Prostate gland (tissue), 2 donors: ENCODE results near the gene SIX2. TPM values are rescaled to one million over a fixed set of nuclear protein-coding genes. Genes with fewer than 3 reads are reported as not detected.

ENCODE experiments used
- DNase-seq: peaks from one replicate; pipeline ENCODE4 v3.0.0-alpha.2; 2019; ENCODE audit warnings: low spot score
- H3K27ac ChIP-seq, 2 donors: fragments of 200-600 bp; sonication (generic); 2 replicates each; pipeline ENCODE4 v1.5.1; 2017 to 2019
- H3K27me3 ChIP-seq: fragments of 200-600 bp; sonication (generic); replicated peaks from 2 replicates; pipeline ENCODE4 v1.5.1; 2019; ENCODE audit not compliant: insufficient read depth
- H3K36me3 ChIP-seq, 2 donors: fragments of 200-600 bp; sonication (generic); 1 replicate in 1 of 2; 2 replicates in 1 of 2; pipeline versions ENCODE4 v1.5.1 to v1.8.1; 2017 to 2019
- H3K4me1 ChIP-seq: fragments of 200-600 bp; sonication (generic); replicated peaks from 2 replicates; pipeline ENCODE4 v1.5.1; 2019
- H3K4me3 ChIP-seq, 2 donors: fragments of 200-600 bp; sonication (generic); 2 replicates each; pipeline ENCODE4 v1.5.1; 2017 to 2019
- H3K9me3 ChIP-seq: fragments of 200-600 bp; sonication (generic); 2 replicates; pipeline ENCODE4 v1.5.1; 2017
- POLR2A ChIP-seq: fragments of 450-650 bp; IDR thresholded peaks from one replicate; pipeline ENCODE4 v1.6.1; 2016; ENCODE audit warnings: antibody characterized with exemption, mild to moderate bottlenecking
- POLR2AphosphoS5 ChIP-seq: sonication (generic); formaldehyde crosslinking; IDR thresholded peaks from one replicate; pipeline ENCODE4 v1.6.1; 2017; ENCODE audit warnings: antibody characterized with exemption
- whole genome bisulfite sequencing: methylation state at CpG from one replicate; pipeline ENCODE4 v1.1.5; 2018; 5-methylcytosine and 5-hydroxymethylcytosine counted together
- intact Hi-C: fragments of 100-400 bp; cut with DNase I; formaldehyde crosslinking; loops from one replicate; pipeline ENCODE4 v1.14.2; 2022
- total RNA-seq, 2 donors: library from RNA; depleted of rRNA; stranded (reverse); fragments of >200 nt; gene quantifications; one replicate each; pipeline ENCODE4 v1.1.0, GENCODE V29; 2016
- TF ChIP-seq, protein P1 (sequence below), 4 experiments: fragments of 200-600 bp in 2 of 4; fragments of 450-650 bp in 2 of 4; sonication (generic) in 2 of 4; IDR thresholded peaks; 1 replicate in 3 of 4; 2 replicates in 1 of 4; pipeline ENCODE4 v1.5.1; 2016 to 2019; ENCODE audit warnings: antibody characterized with exemption in 4 of 4, mild to moderate bottlenecking in 2 of 4, moderate library complexity in 2 of 4

SIX2 gene
- total RNA-seq, 2 donors from 2014 or later: 1.8 to 5.1 TPM

GRCh38 chr2:44967727-44968432, 41.4 kb downstream of the SIX2 start:
- no peak overlapping the region for H3K27ac ChIP-seq
- 90% methylated on average over 5 of the region's 5 CpGs for WGBS
- no peaks in the 10 kb centered on the region for H3K9me3 ChIP-seq
- no peaks in the 10 kb centered on the region for H3K4me1 ChIP-seq
- DNase-seq: no peak
- H3K4me3 ChIP-seq: no peak overlapping the region
- no peaks in the 10 kb centered on the region for H3K27me3 ChIP-seq
- no peaks in the 10 kb centered on the region for H3K36me3 ChIP-seq
- TF ChIP-seq POLR2AphosphoS5: no peak
- no peak for TF ChIP-seq POLR2A
- TF ChIP-seq, protein P1, sequence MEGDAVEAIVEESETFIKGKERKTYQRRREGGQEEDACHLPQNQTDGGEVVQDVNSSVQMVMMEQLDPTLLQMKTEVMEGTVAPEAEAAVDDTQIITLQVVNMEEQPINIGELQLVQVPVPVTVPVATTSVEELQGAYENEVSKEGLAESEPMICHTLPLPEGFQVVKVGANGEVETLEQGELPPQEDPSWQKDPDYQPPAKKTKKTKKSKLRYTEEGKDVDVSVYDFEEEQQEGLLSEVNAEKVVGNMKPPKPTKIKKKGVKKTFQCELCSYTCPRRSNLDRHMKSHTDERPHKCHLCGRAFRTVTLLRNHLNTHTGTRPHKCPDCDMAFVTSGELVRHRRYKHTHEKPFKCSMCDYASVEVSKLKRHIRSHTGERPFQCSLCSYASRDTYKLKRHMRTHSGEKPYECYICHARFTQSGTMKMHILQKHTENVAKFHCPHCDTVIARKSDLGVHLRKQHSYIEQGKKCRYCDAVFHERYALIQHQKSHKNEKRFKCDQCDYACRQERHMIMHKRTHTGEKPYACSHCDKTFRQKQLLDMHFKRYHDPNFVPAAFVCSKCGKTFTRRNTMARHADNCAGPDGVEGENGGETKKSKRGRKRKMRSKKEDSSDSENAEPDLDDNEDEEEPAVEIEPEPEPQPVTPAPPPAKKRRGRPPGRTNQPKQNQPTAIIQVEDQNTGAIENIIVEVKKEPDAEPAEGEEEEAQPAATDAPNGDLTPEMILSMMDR (IDR thresholded peaks at IDR 0.05): no peak
- intact Hi-C loops: no loop called here

DNA sequence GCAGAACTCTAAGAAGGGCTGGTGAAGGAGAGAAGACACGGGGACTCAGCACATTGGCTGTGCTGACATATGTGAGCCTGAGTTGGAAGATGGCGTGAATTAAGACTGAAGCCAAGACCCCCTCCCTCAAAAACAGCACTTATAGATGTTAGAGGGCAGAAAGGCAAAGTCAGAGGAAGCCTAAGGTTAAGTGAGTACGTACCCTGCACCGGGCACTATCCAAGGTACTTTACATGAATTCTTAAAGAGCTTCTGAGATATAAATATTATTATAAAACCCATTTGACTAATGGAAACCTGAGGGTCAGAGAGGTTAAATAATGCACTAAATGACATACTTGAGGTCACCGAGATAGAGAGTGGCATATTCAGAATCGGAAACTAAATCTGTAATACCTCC, 42.2 kb downstream of the SIX2 start:
- no peaks in the 10 kb centered on the region for H3K27me3 ChIP-seq
- TF ChIP-seq POLR2A (no peak), POLR2AphosphoS5 (no peak)
- TF ChIP-seq, protein P1 (IDR thresholded peaks at IDR 0.05): no peak

GRCh38 chr2:44965684-44966083, 43.6 kb downstream of the SIX2 start:
- intact Hi-C loops: no loop called here
- Histone ChIP-seq H3K4me3 (no peak overlapping the region), H3K27ac (no peak overlapping the region), H3K36me3 (no peaks in the 10 kb centered on the region), H3K27me3 (no peaks in the 10 kb centered on the region), H3K4me1 (no peaks in the 10 kb centered on the region), H3K9me3 (no peaks in the 10 kb centered on the region)
- TF ChIP-seq, protein P1 (IDR thresholded peaks at IDR 0.05): no peak
- TF ChIP-seq POLR2AphosphoS5 (no peak), POLR2A (no peak)
- WGBS: 92% methylated on average over 2 of the region's 2 CpGs
- no peak for DNase-seq

More for the DNA sequence above, 42.2 kb downstream of the SIX2 start:
- Histone ChIP-seq H3K4me1 (no peaks in the 10 kb centered on the region), H3K27ac (no peak overlapping the region), H3K9me3 (no peaks in the 10 kb centered on the region), H3K36me3 (no peaks in the 10 kb centered on the region), H3K4me3 (no peak overlapping the region)
- intact Hi-C loops: no loop called here
- WGBS: 83% methylated on average over 6 of the region's 6 CpGs
- DNase-seq: no peak

GRCh38 chr2:44964752-44965236, 44.5 kb downstream of the SIX2 start:
- Histone ChIP-seq H3K36me3 (no peaks in the 10 kb centered on the region), H3K27me3 (no peaks in the 10 kb centered on the region), H3K27ac (no peak overlapping the region), H3K4me1 (no peaks in the 10 kb centered on the region), H3K4me3 (no peak overlapping the region), H3K9me3 (no peaks in the 10 kb centered on the region)
- WGBS: 16% methylated on average over 15 of the region's 16 CpGs
- intact Hi-C loops: no loop called here
- TF ChIP-seq POLR2AphosphoS5 (no peak), POLR2A (no peak)
- TF ChIP-seq, protein P1 (IDR thresholded peaks at IDR 0.05): no peak
- DNase-seq: no peak

- H3K4me3 ChIP-seq: no peak overlapping the region
- H3K27me3 ChIP-seq: no peaks in the 10 kb centered on the region
- no peak for DNase-seq
- H3K4me1 ChIP-seq: no peaks in the 10 kb centered on the region
- intact Hi-C loops: no loop called here
- H3K36me3 ChIP-seq: no peaks in the 10 kb centered on the region
- H3K27ac ChIP-seq: no peak overlapping the region
- 89% methylated on average over 4 of the region's 5 CpGs for WGBS
- TF ChIP-seq, protein P1 (IDR thresholded peaks at IDR 0.05): no peak
- no peaks in the 10 kb centered on the region for H3K9me3 ChIP-seq
These were observed 47.0 kb downstream of the SIX2 start for GRCh38 chr2:44962176-44962695.
